Sciatic nerve (tissue), 1 donor: Measurements from ENCODE around the gene C2orf15. TPM values are rescaled to one million over a fixed set of nuclear protein-coding genes. Genes with fewer than 3 reads are reported as not detected.

Source experiments
- total RNA-seq: library from RNA; stranded (reverse); fragmentation: NEBNext Ultra II Directional; extraction: Animal tissue kit (Norgen Biotek cat#: 25700); gene quantifications from one replicate; pipeline ENCODE4 v1.2.1, GENCODE V29; 2021
- donor health status: DM: no; HTN: no; CAD: no.

C2orf15 gene
- total RNA-seq, 1 donor from 2014 or later, result not detected

Other genes with a start within 250 kb of the C2orf15 start
- gene CRACDL, start 205.5 kb upstream of the C2orf15 start, total RNA-seq, result 12.4 TPM
- gene TSGA10, start 13.2 kb downstream of the C2orf15 start, total RNA-seq, result 11.0 TPM
- 12.1 TPM for gene LIPT1, start 13.3 kb downstream of the C2orf15 start, total RNA-seq
- 34.5 TPM for gene MITD1, start 39.4 kb downstream of the C2orf15 start, total RNA-seq
- 22.6 TPM for gene MRPL30, start 39.5 kb downstream of the C2orf15 start, total RNA-seq
- not detected for gene LYG2, start 114.0 kb downstream of the C2orf15 start, total RNA-seq
- gene LYG1, start 159.5 kb downstream of the C2orf15 start, total RNA-seq, result 2.1 TPM
- 22.2 TPM for gene TXNDC9, start 194.6 kb downstream of the C2orf15 start, total RNA-seq
- gene EIF5B, start 195.7 kb downstream of the C2orf15 start, total RNA-seq, result 41.0 TPM